ENCODE measurements around the gene AXL.
"Not testable (repeated sequence)": the region's sequence is repeated elsewhere in the genome, so short reads cannot be mapped to it uniquely, and the experiment has no call there.

AXL gene

DNA sequence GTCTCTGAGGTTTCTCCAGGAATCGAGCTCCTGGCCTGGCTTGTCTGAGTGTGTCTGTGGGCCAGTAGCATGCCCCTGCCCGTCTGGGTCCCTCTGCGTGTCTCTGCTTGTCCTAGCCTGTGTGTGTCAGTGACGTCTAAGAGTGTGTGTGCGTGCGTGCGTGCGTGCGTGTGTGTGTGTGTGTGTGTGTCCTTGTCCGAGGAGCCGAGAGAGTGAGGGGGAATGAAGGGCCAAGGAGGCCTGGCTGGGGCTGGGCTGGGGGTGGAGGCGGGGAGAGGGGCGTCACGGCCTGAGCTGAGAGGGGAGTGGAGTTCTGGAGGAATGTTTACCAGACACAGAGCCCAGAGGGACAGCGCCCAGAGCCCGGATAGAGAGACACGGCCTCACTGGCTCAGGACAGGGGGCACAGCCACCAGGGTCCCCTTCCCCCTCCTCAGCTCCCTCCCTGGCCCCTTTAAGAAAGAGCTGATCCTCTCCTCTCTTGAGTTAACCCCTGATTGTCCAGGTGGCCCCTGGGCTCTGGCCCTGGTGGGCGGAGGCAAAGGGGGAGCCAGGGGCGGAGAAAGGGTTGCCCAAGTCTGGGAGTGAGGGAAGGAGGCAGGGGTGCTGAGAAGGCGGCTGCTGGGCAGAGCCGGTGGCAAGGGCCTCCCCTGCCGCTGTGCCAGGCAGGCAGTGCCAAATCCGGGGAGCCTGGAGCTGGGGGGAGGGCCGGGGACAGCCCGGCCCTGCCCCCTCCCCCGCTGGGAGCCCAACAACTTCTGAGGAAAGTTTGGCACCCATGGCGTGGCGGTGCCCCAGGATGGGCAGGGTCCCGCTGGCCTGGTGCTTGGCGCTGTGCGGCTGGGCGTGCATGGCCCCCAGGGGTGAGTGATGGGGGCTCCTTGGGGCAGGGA, at the start of gene AXL:
Gene AXL (plus strand): TSS at position 609 of the 893 bp plus-strand sequence. CDS start 170 bp downstream, at position 779.
- no peak for DNase-seq

DNA sequence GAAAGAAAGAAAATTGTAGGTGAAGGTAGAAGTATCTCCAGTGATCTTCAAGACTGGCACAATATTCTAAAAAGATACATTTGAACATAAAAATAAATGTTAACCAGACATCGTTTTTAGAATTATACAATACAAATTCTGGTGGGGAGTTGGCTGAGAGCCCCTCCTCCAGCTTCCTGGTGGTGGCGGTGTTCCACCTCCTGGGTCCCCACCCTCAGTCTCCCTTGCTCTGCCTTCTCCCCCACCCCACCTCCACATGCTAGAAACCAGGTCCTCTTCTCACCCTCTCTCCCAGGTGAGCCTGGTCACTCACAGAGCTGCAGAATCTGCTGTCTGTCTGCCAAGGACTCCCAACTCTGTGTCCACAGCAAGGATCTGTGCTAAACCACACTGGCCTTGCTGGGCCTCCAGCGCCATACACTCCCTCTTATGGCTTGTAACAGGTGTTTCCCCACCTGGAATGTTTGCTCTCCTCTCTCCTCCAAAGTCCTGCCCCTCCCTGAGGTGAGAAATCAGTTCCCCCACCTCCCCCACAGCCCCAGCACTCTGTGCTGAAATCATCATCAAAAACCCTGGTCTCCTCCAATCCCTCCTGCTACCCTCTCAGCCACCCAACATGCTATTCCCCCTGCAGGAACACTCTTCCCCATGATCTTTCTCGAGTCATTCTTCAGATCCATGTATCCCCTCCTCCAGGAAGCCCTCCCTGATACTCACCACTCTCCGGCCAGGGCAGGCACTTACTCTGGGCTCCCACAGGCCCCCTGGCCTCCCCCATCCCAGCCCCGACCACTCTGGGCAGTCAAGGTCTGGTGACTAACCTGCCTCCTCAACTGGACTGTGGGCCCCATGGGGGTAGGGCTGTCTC, 46.5 kb upstream of the AXL start:
- DNase-seq, result no peak

DNA sequence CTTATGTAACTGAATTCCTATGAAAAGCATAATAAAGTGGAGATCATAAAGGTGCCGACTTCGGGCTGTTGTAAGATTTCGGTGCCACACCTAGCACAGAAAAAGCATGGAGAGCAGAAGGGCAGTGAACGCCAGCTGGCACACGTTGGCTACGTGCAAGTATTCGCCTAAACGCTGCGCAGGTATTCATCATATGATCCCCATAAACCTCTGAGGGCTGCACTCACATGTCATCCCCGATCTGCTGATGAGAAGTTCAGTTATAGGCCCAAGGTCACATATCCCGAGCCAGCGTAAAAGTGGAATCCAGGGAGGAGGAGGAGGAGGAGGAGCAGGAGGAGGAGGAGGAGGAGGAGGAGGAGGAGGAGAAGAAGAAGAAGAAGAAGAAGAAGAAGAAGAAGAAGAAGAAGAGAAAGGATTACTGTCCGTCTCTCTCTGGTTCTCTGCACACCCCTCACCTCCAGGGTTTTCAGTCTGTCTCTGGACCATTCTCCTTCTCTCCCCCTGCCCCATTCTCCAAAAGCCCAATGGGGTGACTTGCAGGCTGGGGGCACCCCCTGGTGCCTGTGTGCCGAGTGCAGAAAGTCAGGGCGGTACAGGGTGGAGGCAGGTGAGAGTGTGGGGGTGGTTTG, 44.6 kb upstream of the AXL start:
- DNase-seq, result no peak

DNA sequence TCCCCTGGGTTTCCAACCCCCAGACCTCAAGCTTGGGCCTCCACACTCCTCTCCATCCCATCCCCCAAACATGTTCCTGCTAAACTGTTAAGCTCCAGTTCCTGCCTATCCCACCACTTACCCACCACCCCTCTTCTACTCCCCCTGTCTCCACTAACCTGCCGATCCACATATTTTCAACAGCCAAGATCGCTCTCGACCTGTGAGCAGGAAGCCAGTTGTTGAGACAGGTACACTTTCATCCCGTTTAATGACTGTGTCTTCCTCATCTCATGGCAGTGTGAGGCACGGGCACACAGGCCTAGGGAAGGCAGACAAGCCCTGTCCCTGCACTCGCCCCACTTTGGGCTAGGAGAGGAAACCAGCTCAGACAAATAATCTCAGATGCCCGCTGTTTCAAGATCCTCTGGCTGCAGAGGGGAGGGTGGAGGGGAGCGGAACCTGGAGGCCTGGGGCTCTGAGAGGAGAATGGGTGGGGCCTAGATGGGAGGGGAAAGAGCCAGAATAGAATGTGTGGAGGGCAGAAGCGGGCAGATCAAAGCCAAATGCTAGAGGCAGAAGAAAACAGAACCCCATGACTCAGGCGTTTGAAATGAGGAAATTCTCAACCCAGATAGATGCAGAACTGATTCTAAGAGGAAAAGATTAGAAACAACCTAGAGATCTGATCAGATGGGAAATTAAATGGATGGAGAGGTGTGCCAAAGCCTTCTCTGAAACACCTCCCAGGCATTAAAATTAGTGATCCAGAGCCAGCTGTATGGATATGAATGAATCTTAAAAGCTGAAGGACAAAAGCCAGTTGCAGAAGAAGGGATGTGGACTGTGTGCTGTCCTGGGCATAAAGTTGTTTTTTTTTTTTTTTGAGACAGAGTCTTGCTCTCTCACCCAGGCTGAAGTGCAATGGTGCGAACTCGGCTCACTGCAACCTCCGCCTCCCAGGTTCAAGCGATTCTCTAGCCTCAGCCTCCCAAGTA, 42.9 kb upstream of the AXL start:
- DNase-seq, result no peak

DNA sequence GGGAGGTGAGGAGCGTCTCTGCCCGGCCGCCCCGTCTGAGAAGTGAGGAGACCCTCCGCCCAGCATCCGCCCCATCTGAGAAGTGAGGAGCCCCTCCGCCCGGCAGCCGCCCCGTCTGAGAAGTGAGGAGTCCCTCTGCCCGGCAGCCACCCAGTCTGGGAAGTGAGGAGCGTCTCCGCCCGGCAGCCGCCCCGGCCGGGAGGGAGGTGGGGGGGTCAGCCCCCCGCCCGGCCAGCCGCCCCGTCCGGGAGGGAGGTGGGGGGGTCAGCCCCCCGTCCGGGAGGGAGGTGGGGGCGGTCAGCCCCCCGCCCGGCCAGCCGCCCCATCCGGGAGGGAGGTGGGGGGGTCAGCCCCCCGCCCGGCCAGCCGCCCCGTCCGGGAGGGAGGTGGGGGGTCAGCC, 38.9 kb upstream of the AXL start:
- DNase-seq, result not testable (repeated sequence)

DNA sequence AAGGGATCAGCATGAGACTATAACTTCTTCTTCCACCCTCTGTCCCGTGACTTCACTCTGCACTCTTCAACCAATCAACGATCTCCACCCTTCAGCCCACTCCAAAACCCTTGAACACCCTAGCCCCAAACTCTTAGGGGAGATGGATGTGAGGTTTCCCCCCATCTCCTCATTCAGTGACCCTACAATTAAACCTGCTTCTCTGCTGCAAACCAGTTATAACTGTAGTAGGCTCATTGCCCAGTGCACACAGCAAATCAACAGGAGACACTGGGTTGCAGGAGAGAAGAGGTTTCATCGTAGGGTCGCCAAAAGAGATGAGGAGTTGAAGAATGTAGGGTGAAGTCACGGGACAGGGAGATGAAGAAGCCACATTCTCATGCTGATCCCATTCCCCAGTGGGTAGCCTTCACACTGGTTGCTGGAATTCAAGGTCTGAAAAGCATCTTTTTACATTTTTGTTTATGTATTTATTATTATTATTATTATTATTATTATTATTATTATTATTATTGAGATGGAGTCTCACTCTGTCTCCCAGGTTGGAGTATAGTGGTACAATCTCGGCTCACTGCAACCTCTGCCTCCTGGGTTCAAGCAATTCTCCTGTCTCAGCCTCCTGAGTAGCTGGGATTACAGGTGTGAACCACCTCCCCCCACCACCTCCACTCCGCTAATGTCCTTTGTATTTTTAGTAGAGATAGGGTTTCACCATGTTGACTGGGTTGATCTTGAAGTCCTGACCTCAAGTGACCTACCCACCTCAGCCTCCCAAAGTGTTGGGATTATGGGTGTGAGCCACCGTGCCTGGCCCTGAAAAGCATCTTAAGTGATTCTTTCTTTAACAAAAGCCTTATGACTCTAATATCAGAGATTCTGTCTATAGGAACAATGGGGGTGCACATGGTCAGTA, 31.8 kb upstream of the AXL start:
- no peak for DNase-seq

DNA sequence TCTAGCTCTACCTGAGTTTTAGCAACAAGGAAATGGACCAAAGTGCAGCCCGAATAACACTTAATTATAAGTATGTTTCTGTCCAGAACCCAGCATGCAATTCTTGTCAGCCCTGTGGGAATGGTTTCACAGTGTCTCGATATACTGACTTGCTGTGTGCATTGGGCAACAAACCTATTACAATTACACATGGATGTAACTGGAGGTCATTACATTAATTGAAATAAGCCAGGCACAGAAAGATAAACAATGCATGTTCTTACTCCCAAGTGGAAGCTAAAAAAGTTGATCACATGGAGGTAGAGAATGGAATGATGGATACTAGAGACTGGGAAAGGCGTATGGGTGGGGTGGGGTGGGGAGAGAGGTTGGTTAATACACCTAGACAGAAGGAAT, 31.1 kb upstream of the AXL start:
- DNase-seq, result no peak

DNA sequence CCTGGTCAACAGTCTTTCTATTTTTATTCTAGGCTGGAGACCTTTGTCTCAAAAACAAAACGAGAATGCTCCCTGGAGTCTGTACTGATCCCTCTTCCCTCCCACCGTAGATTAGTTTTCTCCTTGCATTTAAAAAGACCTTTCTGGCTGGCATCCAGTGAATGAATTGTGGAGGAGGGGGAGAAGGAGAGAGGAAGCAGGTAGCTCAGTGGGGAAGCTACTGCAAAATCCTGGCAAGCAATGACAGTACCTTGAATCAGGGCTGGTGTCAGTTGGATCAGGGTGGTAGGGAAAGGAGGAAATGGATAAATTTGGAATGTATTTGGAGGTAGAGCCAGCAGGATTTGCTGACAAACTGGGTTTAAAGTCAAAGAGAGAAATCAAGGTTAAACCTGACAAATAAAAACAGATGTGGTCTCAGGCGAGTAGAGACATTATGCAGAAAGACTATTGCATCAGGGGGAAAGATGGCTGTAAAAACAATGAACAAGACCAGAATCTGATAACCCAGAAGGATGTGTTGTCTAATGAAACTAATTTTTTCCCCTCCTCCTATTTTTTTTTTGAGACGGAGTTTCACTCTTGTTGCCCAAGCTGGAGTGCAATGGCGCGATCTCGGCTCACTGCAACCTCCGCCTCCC, 29.5 kb upstream of the AXL start:
- DNase-seq, result no peak

DNA sequence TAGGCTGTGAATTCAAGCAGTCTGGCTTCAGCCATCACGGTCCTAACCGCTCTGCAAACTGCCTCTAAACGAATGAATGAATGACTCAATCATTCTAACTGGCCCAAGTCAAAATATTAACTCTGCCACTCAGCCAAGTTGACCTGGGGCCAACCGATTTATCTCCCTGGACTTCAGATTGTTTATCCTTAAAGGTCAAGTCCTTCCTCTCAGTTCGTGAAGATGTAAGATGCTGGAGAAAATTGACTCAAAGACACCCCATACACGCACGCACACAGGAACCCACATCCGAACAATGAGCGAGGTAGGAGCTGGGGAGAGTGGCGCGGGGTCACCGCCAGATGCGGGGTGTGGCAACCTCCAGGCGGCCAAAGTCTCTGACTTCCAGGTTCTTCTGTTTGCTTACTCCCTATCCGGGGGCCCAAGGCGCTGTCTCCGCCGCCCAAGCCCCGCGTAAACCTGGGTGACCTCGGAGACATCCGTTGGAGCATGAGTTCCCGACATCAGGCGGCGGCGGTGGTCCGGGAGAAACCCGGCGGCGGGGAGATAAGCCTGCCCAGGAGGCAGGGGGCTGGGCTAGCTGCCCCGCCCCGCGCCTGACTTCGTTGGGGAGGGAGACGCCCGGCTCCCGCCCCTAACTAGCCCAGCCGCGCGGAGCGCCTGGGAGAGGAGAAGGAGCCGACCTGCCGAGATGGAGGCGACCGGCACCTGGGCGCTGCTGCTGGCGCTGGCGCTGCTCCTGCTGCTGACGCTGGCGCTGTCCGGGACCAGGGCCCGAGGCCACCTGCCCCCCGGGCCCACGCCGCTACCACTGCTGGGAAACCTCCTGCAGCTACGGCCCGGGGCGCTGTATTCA, 26.2 kb upstream of the AXL start, which contains the start of gene CYP2S1:
Gene CYP2S1 (plus strand): TSS at position 646 of the 856 bp plus-strand sequence. CDS start 46 bp downstream, at position 692.
- no peak for DNase-seq

DNA sequence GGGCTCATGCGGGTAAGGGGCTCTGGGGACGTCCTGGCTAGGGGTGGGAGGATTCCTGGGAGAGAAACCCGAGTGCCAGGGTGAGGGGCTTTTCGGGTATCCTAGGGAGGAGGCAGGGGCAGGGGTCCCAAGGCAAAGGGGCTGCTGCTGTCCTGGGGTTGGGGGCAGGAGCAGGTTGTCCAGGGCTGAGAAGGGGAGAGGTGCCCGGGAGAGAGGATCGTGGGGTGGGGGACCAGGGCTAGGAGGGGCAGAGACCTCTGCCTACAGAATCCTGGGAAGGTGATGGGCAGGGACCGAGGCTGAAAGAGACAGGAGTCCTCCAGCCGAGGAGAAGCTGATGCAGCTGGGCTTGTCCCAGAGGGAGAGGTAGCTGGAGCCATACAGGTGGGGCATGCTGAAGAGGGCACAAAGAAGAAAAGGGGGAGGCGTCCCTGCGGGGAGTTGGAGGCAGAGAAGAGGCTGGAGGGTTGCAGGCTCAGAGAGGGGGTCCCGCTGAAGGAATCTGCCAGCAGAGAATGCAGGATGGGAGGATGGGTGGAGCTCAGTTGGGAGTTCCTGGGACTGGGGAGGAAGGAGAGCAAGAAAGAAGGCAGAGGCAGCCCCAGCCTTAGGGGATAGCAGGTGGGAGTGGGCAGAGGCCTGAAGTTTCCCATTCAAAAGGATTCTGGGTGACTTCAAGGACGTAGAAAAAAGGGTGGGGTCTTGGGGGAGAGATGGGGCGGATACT, 25.4 kb upstream of the AXL start:
- no peak for DNase-seq

DNA sequence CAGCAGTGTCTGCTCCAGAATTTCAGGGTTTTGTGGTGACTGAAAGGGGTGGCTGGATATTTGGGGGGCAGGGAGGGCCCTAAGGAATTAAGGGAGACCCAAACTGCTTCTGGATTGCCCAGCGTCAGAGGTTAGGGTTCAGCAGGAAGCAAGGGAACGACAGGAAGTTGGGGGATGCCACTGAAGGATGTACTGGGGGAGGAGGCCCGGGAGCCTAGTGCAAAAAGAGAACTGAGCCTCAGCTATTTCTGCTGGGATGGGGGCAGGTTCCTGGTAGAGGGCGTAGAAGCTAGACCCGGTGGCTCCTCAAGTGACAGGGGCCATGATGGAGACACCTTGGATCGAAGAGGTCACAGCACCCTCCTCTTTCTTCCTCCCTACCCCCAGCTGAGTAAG, 24.9 kb upstream of the AXL start:
- no peak for DNase-seq

DNA sequence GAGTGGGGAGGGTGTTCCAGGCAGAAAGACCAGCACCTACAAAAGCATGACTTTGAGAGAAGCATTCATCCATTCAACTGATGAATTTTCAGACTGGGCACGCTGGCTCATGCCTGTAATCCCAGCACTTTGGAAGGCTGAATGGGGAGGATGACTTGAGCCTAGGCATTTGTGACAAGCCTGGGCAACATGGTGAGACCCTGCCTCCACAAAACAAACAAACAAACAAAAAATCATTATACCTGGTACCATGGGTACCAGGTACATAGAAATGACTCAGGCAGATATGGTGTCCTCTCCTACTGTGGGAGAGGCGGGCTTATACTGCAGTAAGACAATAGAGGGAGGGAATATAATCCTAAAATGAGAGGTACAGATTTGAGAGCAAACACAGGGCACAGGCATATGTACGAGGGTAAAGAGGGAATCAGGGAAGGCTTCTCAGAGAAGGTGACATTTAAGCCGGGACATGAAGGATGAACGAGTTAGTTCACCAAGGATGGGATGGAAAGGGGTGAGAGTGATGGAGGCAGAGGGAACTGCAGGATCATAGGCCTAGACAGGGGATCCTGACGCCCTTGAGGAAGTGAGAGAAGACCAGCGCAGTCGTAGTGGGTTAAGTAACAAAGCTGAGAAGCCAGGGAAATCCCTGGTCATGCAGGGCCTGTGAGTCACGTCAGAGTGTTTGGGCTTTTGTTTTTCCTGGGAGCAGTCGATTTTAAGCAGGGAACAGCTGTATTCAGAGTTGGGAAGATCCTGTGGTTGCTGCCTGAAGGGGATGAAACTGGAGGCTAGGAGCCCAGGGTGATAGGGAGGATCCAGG, 23.1 kb upstream of the AXL start:
- no peak for DNase-seq

DNA sequence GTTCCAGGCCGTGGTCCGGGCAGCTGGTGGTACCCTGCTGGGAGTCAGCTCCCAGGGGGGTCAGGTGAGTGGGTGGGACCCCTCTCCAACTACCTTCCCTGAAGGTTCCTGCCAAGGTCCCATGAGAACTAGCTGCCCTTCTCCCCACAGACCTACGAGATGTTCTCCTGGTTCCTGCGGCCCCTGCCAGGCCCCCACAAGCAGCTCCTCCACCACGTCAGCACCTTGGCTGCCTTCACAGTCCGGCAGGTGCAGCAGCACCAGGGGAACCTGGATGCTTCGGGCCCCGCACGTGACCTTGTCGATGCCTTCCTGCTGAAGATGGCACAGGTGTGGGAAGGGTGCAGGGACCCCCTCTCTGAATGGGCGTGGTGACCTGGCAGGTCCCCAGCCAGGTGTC, 20.5 kb upstream of the AXL start:
- DNase-seq, result no peak

DNA sequence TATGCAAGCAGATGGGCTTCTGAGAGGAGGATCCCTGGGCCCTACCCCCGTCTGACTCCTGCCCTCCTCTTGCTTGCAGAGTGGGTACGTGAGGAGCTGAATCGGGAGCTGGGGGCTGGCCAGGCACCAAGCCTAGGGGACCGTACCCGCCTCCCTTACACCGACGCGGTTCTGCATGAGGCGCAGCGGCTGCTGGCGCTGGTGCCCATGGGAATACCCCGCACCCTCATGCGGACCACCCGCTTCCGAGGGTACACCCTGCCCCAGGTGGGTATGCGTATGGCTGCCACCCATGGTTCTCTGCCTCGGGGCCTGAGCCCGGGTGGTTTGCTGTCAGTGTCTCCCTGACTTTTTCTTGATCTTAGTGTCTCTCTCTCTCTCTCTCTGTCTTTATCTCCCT, 15.7 kb upstream of the AXL start:
- DNase-seq, result no peak

DNA sequence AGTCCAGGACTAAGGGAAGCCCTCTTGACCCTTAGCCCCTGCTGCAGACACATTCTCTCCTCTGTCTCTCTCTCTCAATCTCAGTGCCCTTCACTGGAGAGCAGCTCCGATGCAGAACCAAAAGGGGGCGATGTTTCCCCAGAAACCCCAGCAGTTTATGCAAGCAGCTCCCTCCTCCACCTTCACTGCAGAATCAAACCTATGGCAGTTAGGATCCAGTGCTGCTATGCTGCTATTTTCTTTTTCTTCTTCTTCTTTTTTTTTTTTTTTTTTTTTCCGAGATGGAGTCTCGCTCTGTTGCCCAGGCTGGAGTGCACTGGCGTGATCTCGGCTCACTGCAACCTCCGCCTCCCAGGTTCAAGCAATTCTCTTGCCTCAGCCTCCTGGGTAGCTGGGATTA, 14.7 kb upstream of the AXL start:
- peak; percentile 42 for DNase-seq

DNA sequence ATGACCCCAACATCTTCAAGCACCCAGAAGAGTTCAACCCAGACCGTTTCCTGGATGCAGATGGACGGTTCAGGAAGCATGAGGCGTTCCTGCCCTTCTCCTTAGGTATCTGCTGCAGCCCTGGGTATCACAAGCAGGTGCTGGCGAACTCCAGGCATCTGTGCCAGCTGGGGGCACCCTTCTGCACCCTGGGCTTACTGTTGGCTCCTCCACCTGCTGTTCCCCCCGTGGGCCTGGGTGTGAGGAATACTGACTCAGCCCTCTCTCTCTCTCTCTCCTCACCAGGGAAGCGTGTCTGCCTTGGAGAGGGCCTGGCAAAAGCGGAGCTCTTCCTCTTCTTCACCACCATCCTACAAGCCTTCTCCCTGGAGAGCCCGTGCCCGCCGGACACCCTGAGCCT, 13.0 kb upstream of the AXL start:
- DNase-seq, result no peak

DNA sequence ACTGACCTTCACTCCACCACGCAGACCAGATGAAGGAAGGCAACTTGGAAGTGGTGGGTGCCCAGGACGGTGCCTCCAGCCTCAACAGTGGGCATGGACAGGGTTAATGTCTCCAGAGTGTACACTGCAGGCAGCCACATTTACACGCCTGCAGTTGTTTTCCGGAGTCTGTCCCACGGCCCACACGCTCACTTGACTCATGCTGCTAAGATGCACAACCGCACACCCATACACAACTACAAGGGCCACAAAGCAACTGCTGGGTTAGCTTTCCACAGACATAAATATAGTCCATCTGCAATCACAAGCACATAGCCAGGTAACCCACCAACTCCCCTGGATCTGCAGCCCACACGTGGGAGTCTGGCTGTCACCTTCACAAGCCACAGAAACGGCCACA, 12.6 kb upstream of the AXL start:
- DNase-seq, result no peak
